ENCODE results near the gene RWDD3.

- TF ChIP-seq CTCF (IDR thresholded peaks at IDR 0.05) (no peak), EP300 (IDR thresholded peaks at IDR 0.05) (no peak)
These were observed 40.4 kb upstream of the RWDD3 start for GRCh38 chr1:95193591-95193990.
